ENCODE measurements around the gene C9orf50.

C9orf50 gene

DNA sequence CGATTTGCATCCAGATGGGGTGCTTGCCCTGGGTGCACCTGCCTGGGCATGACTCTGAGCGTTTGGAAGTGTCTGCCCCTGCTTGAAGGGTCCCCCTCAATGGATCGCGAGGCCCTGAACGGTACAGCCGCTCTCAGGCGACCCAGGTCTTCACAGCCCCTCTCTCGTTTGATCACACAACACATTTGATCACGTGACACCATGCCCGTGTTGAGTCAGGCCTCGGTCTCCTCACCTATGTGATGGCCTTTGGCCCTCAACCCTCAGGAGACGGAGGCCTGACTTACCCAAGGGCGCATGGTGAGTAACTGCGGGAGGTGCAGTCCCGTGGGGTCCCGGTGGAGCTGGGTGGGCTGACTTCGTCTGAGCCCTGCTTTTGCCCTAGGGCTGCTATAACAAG, 24.0 kb upstream of the C9orf50 start:
- ChIA-PET CTCF (no interaction called here), POLR2A (no interaction called here)
- DNase-seq (ENCODE audit: extremely low spot score), result no peak
- TF ChIP-seq NFRKB (IDR thresholded peaks at IDR 0.05) (no peak), CTBP1 (IDR thresholded peaks at IDR 0.05; ENCODE audit: borderline replicate concordance) (no peak), L3MBTL2 (conservative IDR thresholded peaks at IDR 0.05) (no peak), LEF1 (IDR thresholded peaks at IDR 0.05; ENCODE audit: borderline replicate concordance) (no peak), BHLHE40 (IDR thresholded peaks at IDR 0.05; ENCODE audit: borderline replicate concordance) (no peak), FOXM1 (IDR thresholded peaks at IDR 0.05; ENCODE audit: borderline replicate concordance) (no peak), TARDBP (IDR thresholded peaks at IDR 0.05) (no peak), ARNT (IDR thresholded peaks at IDR 0.05) (no peak), ELF4 (IDR thresholded peaks at IDR 0.05) (no peak), HDGF (IDR thresholded peaks at IDR 0.05; ENCODE audit: borderline replicate concordance) (no peak)
- TF ChIP-seq, protein P1, sequence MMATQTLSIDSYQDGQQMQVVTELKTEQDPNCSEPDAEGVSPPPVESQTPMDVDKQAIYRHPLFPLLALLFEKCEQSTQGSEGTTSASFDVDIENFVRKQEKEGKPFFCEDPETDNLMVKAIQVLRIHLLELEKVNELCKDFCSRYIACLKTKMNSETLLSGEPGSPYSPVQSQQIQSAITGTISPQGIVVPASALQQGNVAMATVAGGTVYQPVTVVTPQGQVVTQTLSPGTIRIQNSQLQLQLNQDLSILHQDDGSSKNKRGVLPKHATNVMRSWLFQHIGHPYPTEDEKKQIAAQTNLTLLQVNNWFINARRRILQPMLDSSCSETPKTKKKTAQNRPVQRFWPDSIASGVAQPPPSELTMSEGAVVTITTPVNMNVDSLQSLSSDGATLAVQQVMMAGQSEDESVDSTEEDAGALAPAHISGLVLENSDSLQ (IDR thresholded peaks at IDR 0.05), result no peak

DNA sequence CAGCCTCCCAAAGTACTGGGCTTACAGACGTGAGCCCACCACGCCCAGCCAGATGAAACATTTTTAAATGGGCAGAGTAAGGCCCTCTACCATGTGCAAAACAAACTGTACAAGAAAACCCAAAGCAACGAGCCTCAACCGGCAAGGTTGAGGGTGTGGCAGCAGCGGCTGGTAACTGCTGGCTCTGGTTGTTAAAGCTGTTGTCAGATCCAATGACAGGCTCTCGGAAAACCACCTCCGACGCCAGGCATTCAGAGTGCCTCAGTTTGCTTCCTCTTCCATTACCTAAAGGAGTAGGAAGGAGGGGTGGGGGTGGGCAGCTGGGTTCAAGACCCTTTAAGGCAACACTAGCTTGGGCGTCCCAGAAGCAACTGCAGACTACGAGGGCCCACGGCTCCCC, 23.5 kb upstream of the C9orf50 start:
- DNase-seq (ENCODE audit: extremely low spot score), result no peak
- ChIA-PET CTCF (no interaction called here), POLR2A (no interaction called here)
- TF ChIP-seq LEF1 (IDR thresholded peaks at IDR 0.05; ENCODE audit: borderline replicate concordance) (no peak), NFRKB (IDR thresholded peaks at IDR 0.05) (no peak), L3MBTL2 (conservative IDR thresholded peaks at IDR 0.05) (no peak), SP1 (IDR thresholded peaks at IDR 0.05) (no peak), BHLHE40 (IDR thresholded peaks at IDR 0.05; ENCODE audit: borderline replicate concordance) (no peak), HDGF (IDR thresholded peaks at IDR 0.05; ENCODE audit: borderline replicate concordance) (no peak), ZNF384 (IDR thresholded peaks at IDR 0.05) (no peak), ELF4 (IDR thresholded peaks at IDR 0.05) (no peak), FOXK2 (IDR thresholded peaks at IDR 0.05) (no peak)
- TF ChIP-seq, protein P1 (IDR thresholded peaks at IDR 0.05), result no peak

DNA sequence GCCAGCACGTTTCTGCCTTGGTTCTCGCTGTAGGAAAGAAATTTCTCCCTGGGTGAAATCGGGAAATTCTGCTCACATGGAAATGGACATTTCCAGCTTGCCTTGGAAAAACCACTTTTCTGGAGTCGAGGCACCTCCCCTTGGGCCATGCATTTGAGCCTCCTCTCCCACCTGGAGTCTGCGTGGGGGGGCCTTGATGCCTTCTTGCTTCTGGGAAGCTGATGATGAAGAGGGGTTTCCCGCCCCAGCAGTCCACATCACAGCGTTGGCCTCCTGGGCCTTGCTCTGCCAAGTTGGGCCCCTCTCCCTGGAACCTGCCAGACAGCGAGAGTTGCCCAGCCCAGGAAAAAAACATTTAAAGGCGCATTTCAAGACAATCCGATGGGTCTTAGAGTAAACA, 22.8 kb upstream of the C9orf50 start:
- POLR2A ChIA-PET, result no interaction called here
- CTCF ChIA-PET, result no interaction called here
- no peak for DNase-seq (ENCODE audit: extremely low spot score)
- TF ChIP-seq SUZ12 (IDR thresholded peaks at IDR 0.05) (no peak), LEF1 (IDR thresholded peaks at IDR 0.05; ENCODE audit: borderline replicate concordance) (no peak)
- TF ChIP-seq, protein P1 (IDR thresholded peaks at IDR 0.05), result no peak

DNA sequence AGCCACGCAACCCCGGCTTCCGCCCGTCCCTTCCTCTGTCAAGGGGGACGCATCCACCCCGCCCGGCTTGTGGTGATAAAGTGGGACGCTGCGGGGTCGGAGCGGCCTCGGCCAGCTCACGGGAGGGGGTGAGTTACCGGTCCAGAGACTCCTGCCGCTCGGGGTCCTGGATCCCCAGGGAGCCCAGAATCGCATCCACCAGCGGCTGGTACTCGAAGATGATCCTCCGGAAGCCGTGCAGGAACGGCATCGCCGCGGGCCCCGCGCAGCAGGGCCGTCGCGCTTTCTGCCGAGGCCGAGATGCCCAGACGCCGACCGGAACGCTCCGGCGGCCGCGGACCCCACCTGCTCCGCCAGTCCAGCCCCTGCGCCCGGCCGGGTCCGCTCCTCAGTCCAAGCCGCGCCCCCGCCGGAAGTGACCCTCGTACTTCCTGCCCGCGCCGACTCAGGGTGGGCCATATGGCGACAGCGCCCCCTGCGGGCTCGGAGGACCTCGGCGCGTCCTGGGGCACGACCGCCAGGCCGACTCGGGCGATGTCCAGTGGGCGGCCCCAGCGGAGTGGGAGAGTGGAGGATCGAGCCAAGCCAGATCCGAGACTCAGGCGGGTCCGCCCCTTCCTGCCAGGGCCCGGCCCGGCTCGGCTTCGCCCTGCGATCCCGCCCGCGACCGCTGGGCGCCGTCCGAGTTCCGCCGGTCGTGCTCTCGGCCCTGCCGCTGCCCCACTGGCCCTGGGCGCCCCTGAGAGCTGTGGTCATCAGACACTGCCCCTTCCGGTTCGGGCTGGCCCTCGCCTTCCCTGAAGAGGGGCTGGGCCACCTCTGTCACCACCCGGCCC, 21.1 kb upstream of the C9orf50 start, which contains the start of gene ASB6:
ASB6 (minus strand) TSS at position 402 of the 836 bp plus-strand sequence; CDS start at position 250, 152 bp downstream.
- peak; percentile 99 for DNase-seq (ENCODE audit: extremely low spot score)
- CTCF ChIA-PET, result interaction anchor here (0.7 to 1.0 kb wide), 5 partner anchors 9 to 141 kb away, joined by 3 to 7 read pairs (median 5); no protein-coding TSS in a partner anchor
- no peak for TF ChIP-seq TARDBP (IDR thresholded peaks at IDR 0.05)
- TF ChIP-seq SUZ12 (IDR thresholded peaks at IDR 0.05), result no peak
- TF ChIP-seq ARNT (IDR thresholded peaks at IDR 0.05), result no peak
- no peak for TF ChIP-seq HDGF (IDR thresholded peaks at IDR 0.05; ENCODE audit: borderline replicate concordance)
- no peak for TF ChIP-seq ZNF384 (IDR thresholded peaks at IDR 0.05)
- no peak for TF ChIP-seq FOXK2 (IDR thresholded peaks at IDR 0.05)
- no peak for TF ChIP-seq ELF4 (IDR thresholded peaks at IDR 0.05)
- TF ChIP-seq CTBP1 (IDR thresholded peaks at IDR 0.05; ENCODE audit: borderline replicate concordance), result no peak
- no peak for TF ChIP-seq BHLHE40 (IDR thresholded peaks at IDR 0.05; ENCODE audit: borderline replicate concordance)
- no peak for TF ChIP-seq L3MBTL2 (conservative IDR thresholded peaks at IDR 0.05)
- TF ChIP-seq, protein P1 (IDR thresholded peaks at IDR 0.05), result no peak
- POLR2A ChIA-PET, result interaction anchor here (1.0 kb wide), 1 partner anchor 17 kb away, joined by 3 read pairs; no protein-coding TSS in a partner anchor

DNA sequence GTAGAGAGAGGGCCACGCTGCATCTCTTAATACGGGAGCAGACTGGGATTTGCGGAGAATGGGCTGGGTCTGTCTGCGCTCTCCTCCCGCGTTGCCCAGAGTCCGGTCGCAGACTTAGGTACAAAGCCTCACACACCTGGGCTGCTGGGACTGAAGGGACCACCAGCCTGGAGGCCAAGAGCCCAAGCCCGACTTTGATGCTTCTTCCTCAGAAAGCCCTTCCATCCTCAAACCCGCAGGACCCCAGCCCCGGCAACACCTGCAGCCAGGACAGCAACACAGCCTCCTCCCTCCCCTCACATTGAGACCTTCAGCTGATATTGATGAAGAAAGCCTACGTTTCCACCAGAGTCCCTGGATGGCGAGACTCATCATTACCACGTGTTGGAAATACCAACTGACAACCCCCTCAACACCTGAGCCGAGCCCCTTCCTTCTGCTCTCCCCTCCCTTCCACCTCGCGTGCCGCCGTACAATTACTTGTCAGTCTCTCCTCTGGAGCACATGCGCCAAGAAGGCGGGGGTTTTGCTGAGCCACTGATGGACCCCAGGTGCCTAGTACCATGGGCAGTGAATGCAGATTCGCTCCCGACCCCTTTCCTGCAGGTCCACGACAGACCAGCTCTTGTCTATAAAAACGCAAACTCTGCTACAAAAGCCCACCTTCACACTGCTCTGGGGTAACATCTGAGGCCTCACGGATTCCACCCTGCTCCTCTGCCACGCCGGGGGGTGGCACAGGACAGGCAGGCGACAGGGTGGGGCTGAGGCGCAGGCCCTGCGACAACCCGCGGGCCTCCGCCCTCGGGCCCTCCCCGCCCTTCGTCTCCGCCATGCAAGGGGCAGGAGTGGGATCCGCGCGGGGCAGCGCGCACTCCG, 20.2 kb upstream of the C9orf50 start:
- TF ChIP-seq ARNT (IDR thresholded peaks at IDR 0.05) (peak; percentile 65), CTBP1 (IDR thresholded peaks at IDR 0.05; ENCODE audit: borderline replicate concordance) (no peak)
- ChIA-PET POLR2A (interaction anchor here (1.3 to 1.4 kb wide), 2 partner anchors 20 to 149 kb away, joined by 3 to 4 read pairs; partner anchors contain the start of gene C9orf50), CTCF (interaction anchor here (2.0 kb wide), 1 partner anchor 143 kb away, joined by 8 read pairs; no protein-coding TSS in a partner anchor)
- no peak for DNase-seq (ENCODE audit: extremely low spot score)
